SK-MEL-5 (cell line): Measurements from ENCODE around the gene MYPN. TPM values are rescaled to one million over a fixed set of nuclear protein-coding genes. Genes with fewer than 3 reads are reported as not detected.
"Not testable (repeated sequence)": the region's sequence is repeated elsewhere in the genome, so short reads cannot be mapped to it uniquely, and the experiment has no call there.

Source experiments
- DNase-seq: peaks from one replicate; pipeline ENCODE4 v3.0.0-alpha.2; 2016; ENCODE audit warnings: low read depth, low spot score
- in situ Hi-C: cut with HindIII; loops from 2 replicates; pipeline ENCODE4 v1.10.0; 2016; ENCODE audit warnings: low sequenced_read_pairs, high pct_unique_total_duplicates, low pct_unique_long_range_greater_than_20kb
- total RNA-seq: library from RNA; depleted of rRNA; stranded (reverse); fragments of >200 nt; shearing (Covaris generic); gene quantifications from 2 replicates; pipeline ENCODE4 v1.2.3, GENCODE V29; 2014

MYPN gene
- total RNA-seq, 1 experiment from 2014 or later, result 0.13 TPM

- DNase-seq, result no peak
- in situ Hi-C loops, result no loop called here
Observed at GRCh38 chr10:68233046-68233445, 123.8 kb downstream of the MYPN start.

DNA sequence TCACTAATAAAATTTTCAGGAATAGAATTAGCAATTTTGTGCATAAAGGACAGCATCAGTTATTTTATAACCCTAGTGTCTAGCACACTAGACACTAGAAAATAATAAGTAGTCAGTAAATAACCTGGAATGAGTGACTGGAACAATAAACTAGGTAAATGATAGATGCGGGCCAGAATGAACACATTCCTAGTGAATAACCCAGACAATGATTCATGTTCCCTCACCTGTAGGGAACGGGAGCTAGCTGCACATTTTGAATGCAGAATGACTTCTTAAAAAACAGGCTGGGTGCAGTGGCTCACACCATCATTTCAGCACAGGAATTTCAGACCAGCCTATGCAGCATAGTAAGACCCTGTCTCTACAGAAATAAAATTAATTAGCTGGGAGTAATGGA is 125.8 kb downstream of the MYPN start:
- in situ Hi-C loops, result no loop called here
- no peak for DNase-seq

DNA sequence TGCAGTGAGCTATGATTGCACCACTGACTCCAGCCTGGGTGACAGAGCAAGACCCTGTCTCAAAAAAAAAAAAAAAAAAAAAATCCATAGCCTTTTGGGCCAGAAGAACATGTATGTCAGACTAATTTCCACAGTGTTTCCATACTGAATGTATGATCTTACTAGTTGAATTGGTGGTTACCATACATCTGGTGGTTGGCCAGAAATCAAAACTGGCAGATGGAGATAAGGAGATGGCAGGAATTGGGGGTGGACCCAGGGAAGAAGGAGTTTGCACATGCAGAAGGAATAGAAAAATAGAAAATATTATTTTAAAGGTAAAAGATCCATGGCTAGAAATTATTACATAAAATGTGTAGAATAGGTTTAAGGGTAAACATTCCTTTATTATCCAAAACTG is 126.3 kb downstream of the MYPN start:
- DNase-seq, result no peak
- in situ Hi-C loops, result no loop called here

DNA sequence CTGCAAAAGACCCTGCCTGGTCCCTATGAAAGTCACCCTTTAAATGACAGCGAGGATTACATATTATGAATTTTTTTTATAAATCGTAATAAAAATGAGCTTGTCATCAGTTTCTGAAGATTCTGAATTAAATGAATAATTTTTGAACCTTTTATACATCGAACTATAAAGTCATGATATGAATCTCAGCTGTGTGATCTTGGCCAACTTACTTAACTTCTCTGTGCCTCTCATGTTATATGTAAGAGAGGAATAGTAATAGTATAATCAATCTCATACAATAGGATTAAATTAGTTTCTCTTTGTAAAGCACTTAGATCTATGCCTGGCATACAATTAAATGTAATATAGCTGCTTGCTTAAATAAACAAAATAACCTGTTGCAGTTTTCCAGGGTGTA is 127.9 kb downstream of the MYPN start:
- DNase-seq, result no peak

GRCh38 chr10:68238371-68238770 is 129.1 kb downstream of the MYPN start:
- in situ Hi-C loops, result no loop called here
- DNase-seq, result no peak

More for the DNA sequence above, 127.9 kb downstream of the MYPN start:
- in situ Hi-C loops, result no loop called here

DNA sequence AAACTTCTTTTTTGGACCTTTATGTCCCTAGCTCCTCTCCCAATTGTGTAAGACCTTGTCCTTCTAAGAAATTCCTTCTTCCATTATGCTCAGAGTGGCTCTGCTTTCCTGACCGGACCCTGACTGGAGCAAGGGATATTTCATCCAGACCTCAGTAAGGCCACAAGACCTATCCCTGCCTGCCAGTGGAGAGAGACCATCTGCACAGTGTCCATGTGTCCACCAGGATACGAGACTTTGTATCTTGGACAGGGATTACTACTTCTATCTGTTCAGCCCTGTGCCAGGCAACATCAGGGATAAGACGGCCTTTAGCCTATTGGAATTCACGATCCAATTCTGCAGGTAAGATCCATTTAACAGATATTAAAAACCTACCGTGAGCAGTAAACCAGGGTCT is 129.8 kb downstream of the MYPN start:
- in situ Hi-C loops, result no loop called here
- no peak for DNase-seq

- no peak for DNase-seq
Observed at GRCh38 chr10:68239596-68240150, 130.4 kb downstream of the MYPN start.

GRCh38 chr10:68242051-68242450 is 132.8 kb downstream of the MYPN start:
- in situ Hi-C loops, result no loop called here
- DNase-seq, result no peak

More at GRCh38 chr10:68239596-68240150, 130.4 kb downstream of the MYPN start:
- in situ Hi-C loops, result no loop called here

GRCh38 chr10:68246397-68246796 is 137.1 kb downstream of the MYPN start:
- DNase-seq, in situ Hi-C loops: not testable (repeated sequence)

DNA sequence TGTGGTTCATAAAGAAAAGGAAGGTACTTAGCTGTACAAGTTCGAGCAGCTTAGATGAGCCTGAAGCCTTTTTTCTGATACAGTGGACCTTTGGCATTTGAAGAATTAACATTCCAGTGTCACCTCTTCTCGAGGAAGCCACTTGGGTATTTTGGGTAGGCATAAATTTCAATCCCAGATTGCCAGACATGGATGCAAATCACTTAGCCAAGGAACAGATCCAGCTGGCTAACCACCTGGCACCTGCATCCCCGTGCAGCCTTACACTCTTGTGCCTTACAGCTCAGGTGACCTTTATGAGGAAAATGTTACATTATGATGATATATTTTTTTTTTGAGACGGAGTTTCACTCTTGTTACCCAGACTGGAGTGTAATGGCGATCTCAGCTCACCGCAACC is 138.6 kb downstream of the MYPN start:
- DNase-seq, result no peak
- in situ Hi-C loops, result no loop called here

GRCh38 chr10:68249297-68249696 is 140.0 kb downstream of the MYPN start:
- DNase-seq, result no peak
- in situ Hi-C loops, result no loop called here

DNA sequence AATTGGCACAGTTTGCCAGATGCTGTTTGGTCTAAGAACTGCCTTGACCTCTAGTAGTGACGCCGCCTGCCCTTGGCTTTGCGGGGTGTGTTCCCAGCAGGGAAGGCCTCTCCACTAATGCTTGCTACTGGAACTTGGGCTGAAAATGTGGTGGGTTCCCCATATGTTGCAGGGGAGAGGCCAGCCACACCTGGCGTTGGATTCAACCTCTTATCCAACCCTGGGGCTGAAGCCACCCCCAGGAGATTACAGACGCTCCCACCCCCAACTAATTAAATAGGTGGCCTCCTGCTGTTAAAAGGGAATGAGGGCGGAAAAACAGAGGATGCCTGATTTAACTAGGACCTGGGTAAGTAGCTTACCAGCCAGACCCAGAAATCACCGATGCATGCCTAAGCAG is 141.9 kb downstream of the MYPN start:
- DNase-seq, result no peak
- in situ Hi-C loops, result no loop called here

GRCh38 chr10:68251625-68252495 is 142.6 kb downstream of the MYPN start:
- DNase-seq, result no peak
- in situ Hi-C loops, result no loop called here

DNA sequence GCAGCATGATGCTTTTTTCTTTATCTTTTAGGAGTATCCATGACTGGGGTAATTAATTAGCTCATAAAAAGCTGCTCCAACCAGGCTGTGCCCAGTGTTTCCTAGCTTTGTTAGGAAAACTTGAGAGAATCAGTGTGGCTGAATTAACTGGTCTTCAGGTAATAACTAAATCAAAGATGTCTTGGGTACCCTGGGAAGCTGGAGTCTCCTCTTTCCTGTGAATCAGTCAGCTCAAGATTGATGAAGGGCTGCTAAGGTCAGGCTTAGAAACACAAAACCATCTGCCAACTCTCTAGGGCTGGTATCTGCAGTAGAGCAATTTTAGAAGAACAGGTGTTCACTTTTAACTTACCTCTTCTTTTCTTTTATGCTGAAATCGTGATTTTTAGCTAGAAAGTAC is 144.1 kb downstream of the MYPN start:
- in situ Hi-C loops, result no loop called here
- DNase-seq, result no peak

DNA sequence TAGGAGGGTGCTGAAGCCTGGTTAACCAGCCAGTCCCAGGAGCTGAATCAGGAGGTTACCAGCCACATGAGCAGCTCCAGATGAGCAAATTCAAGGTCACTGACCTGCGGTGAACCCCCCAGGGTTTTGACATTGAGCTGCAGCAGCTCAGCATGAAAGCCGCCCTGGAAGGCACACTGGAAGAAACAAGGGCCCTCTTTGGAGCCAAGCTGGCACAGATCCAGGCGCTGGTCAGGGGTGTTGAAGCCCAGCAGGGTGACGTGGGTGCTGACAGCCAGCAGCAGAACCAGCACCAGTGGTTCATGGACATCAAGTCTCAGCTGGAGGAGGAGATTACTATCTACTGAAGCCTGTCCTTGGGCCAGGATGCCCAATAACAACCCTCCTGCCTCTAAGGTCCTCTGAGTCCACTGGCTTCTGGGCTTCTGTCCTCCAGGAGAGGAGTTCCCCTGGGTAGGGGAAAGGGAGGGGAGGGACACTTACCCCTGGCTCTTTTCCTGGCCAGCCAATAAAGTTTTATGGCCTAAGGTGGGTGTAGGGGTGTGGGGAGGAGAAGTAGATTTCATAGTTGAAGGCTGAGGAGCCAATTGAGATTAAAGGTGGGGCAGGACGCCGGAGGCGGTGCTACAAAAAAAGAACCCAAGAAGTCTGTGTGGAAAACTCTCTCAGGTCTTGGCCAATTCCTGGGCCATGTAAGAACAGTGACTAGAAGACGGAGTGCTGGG is 152.0 kb downstream of the MYPN start:
- peak; percentile 91 for DNase-seq
- in situ Hi-C loops, result no loop called here
